Measurements from ENCODE around the gene ECT2L. TPM values are rescaled to one million over a fixed set of nuclear protein-coding genes. Genes with fewer than 3 reads are reported as not detected.

ECT2L gene
- total and polyA plus RNA-seq, 2 of the 13 experiments (the other 11 are each of a cell fraction or from before 2014, with no cell fraction given): 0.12 TPM; not detected in 1

DNA sequence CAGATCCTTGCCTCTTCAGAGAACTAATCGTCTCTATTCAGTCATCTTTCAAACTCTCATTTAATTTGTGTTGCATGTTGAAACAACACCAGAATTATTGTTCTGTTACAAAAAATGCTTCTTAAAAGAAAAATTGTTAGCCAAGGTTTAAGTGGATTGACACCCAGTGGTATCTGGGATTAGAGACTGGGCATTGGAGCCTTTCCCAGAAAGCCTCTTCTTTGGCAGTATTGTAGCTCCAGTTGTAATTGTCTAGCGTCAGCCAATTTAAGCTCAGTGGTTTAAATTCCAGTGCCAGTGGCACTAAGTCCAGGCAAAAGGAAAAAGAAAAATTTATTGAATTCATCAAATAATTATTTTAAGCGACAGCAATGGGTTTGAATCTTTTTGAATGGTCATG is 21.5 kb upstream of the ECT2L start:
- Histone ChIP-seq H3K4me2 (ENCODE audit: low read depth, low read length) (peak overlapping the region; percentile 90), H3K9me3 (ENCODE audit: low read length) (no peaks in the 10 kb centered on the region), H3K36me3 (replicated peaks in 1 of 2; ENCODE audit: control insufficient read depth in 1 of 2, insufficient read depth in 2 of 2, low read length in 2 of 2) (peaks cover 0 to 6% of the 10 kb centered on the region in 2 experiments; a peak in 1 of 5 replicates), H3K27ac (ENCODE audit: extremely low read length, insufficient read depth, low read length) (no peak overlapping the region), H3K9ac (ENCODE audit: insufficient read depth, low read depth, low read length) (peak overlapping the region; percentile 90), H3K4me1 (ENCODE audit: insufficient read depth, low read length) (peaks cover 30% of the 10 kb centered on the region), H3K27me3 (ENCODE audit: control insufficient read depth in 1 of 2, insufficient read depth in 2 of 2, low read length in 2 of 2) (no peaks in the 10 kb centered on the region; a peak in 1 of 5 replicates), H4K20me1 (ENCODE audit: insufficient read depth, low read length) (no peaks in the 10 kb centered on the region), H3K79me2 (ENCODE audit: insufficient read depth, low read length) (peaks cover 3% of the 10 kb centered on the region), H2AFZ (ENCODE audit: low read length) (no peak overlapping the region), H3K4me3 (replicated peaks in 1 of 3; ENCODE audit: insufficient read depth in 1 of 3, low read depth in 2 of 3, low read length in 3 of 3) (peak overlapping the region; percentile 71 to 97 (median 81))
- FAIRE-seq (no peak), DNase-seq (ENCODE audit: low spot score) (no peak), ATAC-seq (no peak)
- BruUV-seq (replicated peaks): no TSS peak
- POLR2A ChIA-PET: no interaction called here
- intact Hi-C loops (cut with micrococcal nuclease; ENCODE audit: unreplicated experiment): loop anchor here (5.0 kb wide), 1 partner anchor 352 kb away; no protein-coding TSS in a partner anchor
- TF ChIP-seq JDP2 (CRISPR knock-in tag; IDR thresholded peaks at IDR 0.05; ENCODE audit: borderline replicate concordance): no peak
- TF ChIP-seq SMAD3 (CRISPR knock-in tag; IDR thresholded peaks at IDR 0.05): 0 out of 2 replicates have a peak, but pooled peaks have one; percentile 26
- no peak for TF ChIP-seq PRPF4 (IDR thresholded peaks at IDR 0.05; ENCODE audit: low read depth, low read length, poor library complexity, severe bottlenecking)
- no peak for TF ChIP-seq NFKBIZ (CRISPR knock-in tag; IDR thresholded peaks at IDR 0.05)
- no peak for TF ChIP-seq ZNF552 (CRISPR knock-in tag; IDR thresholded peaks at IDR 0.05; ENCODE audit: borderline replicate concordance)
- 0 out of 2 replicates have a peak, but pooled peaks have one; percentile 48 for TF ChIP-seq SMYD3 (CRISPR knock-in tag; IDR thresholded peaks at IDR 0.05)
- no peak for TF ChIP-seq NR2F6 (IDR thresholded peaks at IDR 0.05)
- TF ChIP-seq NR2F6 (CRISPR knock-in tag; IDR thresholded peaks at IDR 0.05): no peak
- TF ChIP-seq MTF2 (CRISPR knock-in tag; IDR thresholded peaks at IDR 0.05; ENCODE audit: borderline replicate concordance): no peak
- no peak for TF ChIP-seq ZNF766 (CRISPR knock-in tag; IDR thresholded peaks at IDR 0.05; ENCODE audit: borderline replicate concordance)
- no peak for TF ChIP-seq RAD21 (CRISPR knock-in tag; IDR thresholded peaks at IDR 0.05)
- TF ChIP-seq CBX1 (IDR thresholded peaks at IDR 0.05; ENCODE audit: low read depth): no peak
- in situ Hi-C loops (cut with HindIII; ENCODE audit: extremely low pct_ligation_motif_present, low pct_unique_long_range_greater_than_20kb): no loop called here
- CTCF ChIA-PET (ENCODE audit: low intra/inter-chr PET ratio, low total read pairs): no interaction called here
- 20% methylated on average over 3 of the region's 3 CpGs for WGBS (ENCODE audit: low lambda C conversion rate)
